Activated B cell treated with CpG ODN at 0.5 μM for 24 hours (primary cell): ENCODE measurements around the gene CERCAM. TPM values are rescaled to one million over a fixed set of nuclear protein-coding genes. Genes with fewer than 3 reads are reported as not detected.

Experiments used
- ATAC-seq: fragments of 200-7000 bp; cut with Tn5 transposase; one replicate; pipeline ENCODE4 v1.10.0; 2021; ENCODE audit warnings: low read depth, mild to moderate bottlenecking, moderate library complexity
- CTCF ChIA-PET: fragments of 350-600 bp; sonication (Branson Sonifier 250); formaldehyde crosslinking; loops from one replicate; lab custom pipeline; 2021; ENCODE audit warnings: antibody characterized with exemption; lab: Charles Lee
- POLR2A ChIA-PET: fragments of 350-600 bp; sonication (Branson Sonifier 250); formaldehyde crosslinking; loops from one replicate; lab custom pipeline; 2021; ENCODE audit warnings: antibody characterized with exemption; lab: Charles Lee
- DNase-seq: peaks from one replicate; pipeline ENCODE4 v3.0.0; 2022
- H3K27ac Mint-ChIP-seq: one replicate; pipeline ENCODE4 v1.8.0; 2020; ENCODE audit warnings: mixed read lengths
- H3K27me3 Mint-ChIP-seq: one replicate; pipeline ENCODE4 v1.8.0; 2021; ENCODE audit warnings: mixed read lengths
- H3K36me3 Mint-ChIP-seq: one replicate; pipeline ENCODE4 v1.8.0; 2021; ENCODE audit warnings: low read depth, mixed read lengths
- H3K4me1 Mint-ChIP-seq: one replicate; pipeline ENCODE4 v1.8.0; 2021; ENCODE audit warnings: mixed read lengths
- H3K4me3 Mint-ChIP-seq: one replicate; pipeline ENCODE4 v1.8.0; 2020; ENCODE audit warnings: mild to moderate bottlenecking, mixed read lengths
- H3K9me3 Mint-ChIP-seq: one replicate; pipeline ENCODE4 v1.8.0; 2020; ENCODE audit warnings: mixed read lengths
- intact Hi-C: fragments of 100-400 bp; cut with micrococcal nuclease; formaldehyde crosslinking; loops from one replicate; pipeline ENCODE4 v1.15.1; 2024
- total RNA-seq: library from RNA; stranded (reverse); gene quantifications from 2 replicates; pipeline ENCODE4 v1.2.3, GENCODE V29; 2022
- TF ChIP-seq, protein P1 (sequence below): fragments of 200-600 bp; IDR thresholded peaks from one replicate; pipeline ENCODE4 v1.8.0; 2022; ENCODE audit warnings: antibody characterized with exemption, mild to moderate bottlenecking

CERCAM gene
- total RNA-seq, 1 donor from 2014 or later: 1.7 TPM

DNA sequence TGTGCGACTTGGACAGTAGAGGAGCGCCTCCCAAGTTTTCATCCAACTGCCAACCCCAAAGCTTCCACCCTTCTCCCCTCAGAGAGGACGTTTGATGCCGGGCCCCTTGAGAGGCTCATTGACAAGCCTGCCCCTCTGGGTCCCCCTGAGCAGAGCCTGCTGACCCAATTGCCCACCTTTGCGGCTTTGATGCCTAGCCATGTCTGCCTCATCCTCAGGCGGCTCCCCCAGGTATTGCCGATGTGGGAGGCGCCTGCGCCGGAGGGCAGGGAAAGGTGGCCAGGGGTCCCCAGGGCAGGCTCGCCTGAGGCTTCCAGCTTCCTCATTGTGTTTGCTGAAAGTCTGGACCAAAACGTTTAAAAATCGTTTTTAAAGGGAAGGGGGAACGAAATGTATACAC is 36.5 kb downstream of the CERCAM start:
- peaks cover 35% of the 10 kb centered on the region for H3K36me3 Mint-ChIP-seq
- intact Hi-C loops: loop anchor here (2.0 to 5.0 kb wide), 2 partner anchors 18 to 180 kb away; partner anchors contain the start of genes GOLGA2 and SWI5
- peaks cover 14% of the 10 kb centered on the region for H3K4me1 Mint-ChIP-seq
- ChIA-PET CTCF (interaction anchor here (0.9 kb wide), 1 partner anchor 19 kb away, joined by 5 read pairs; no protein-coding TSS in a partner anchor), POLR2A (interaction anchor here (0.6 kb wide), 1 partner anchor 166 kb away, joined by 4 read pairs; no protein-coding TSS in a partner anchor)
- H3K9me3 Mint-ChIP-seq: no peaks in the 10 kb centered on the region
- ATAC-seq (no peak), DNase-seq (no peak)
- H3K4me3 Mint-ChIP-seq: peak overlapping the region; percentile 88
- no peaks in the 10 kb centered on the region for H3K27me3 Mint-ChIP-seq
- peak overlapping the region; percentile 83 for H3K27ac Mint-ChIP-seq
- TF ChIP-seq, protein P1, sequence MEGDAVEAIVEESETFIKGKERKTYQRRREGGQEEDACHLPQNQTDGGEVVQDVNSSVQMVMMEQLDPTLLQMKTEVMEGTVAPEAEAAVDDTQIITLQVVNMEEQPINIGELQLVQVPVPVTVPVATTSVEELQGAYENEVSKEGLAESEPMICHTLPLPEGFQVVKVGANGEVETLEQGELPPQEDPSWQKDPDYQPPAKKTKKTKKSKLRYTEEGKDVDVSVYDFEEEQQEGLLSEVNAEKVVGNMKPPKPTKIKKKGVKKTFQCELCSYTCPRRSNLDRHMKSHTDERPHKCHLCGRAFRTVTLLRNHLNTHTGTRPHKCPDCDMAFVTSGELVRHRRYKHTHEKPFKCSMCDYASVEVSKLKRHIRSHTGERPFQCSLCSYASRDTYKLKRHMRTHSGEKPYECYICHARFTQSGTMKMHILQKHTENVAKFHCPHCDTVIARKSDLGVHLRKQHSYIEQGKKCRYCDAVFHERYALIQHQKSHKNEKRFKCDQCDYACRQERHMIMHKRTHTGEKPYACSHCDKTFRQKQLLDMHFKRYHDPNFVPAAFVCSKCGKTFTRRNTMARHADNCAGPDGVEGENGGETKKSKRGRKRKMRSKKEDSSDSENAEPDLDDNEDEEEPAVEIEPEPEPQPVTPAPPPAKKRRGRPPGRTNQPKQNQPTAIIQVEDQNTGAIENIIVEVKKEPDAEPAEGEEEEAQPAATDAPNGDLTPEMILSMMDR: no peak

DNA sequence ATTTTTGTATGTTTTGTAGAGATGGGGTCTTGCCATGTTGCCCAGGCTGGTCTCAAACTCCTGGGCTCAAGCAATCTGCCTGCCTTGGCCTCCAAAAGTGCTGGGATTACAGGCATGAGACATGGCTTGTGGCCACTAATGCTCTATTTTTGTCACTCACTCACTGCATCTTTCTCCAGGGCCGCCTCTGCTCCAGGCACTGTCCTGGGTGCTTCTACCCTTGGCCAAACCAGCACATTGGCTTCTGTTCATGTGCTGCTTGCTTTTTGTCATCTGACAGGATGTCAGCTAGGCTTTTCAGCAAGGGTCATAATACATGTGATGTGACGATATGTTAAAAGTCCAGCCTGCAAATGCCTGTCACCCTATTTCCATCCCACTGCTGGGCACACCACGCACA is 38.4 kb downstream of the CERCAM start:
- POLR2A ChIA-PET: interaction anchor here (1.6 kb wide), 1 partner anchor 12 kb away, joined by 3 read pairs; no protein-coding TSS in a partner anchor
- CTCF ChIA-PET: interaction anchor here (0.8 kb wide), 1 partner anchor 20 kb away, joined by 3 read pairs; no protein-coding TSS in a partner anchor
- no peak overlapping the region for H3K27ac Mint-ChIP-seq
- H3K36me3 Mint-ChIP-seq: peaks cover 47% of the 10 kb centered on the region
- H3K4me3 Mint-ChIP-seq: peak overlapping the region; percentile 44
- H3K4me1 Mint-ChIP-seq: peaks cover 14% of the 10 kb centered on the region
- TF ChIP-seq, protein P1: no peak
- no peaks in the 10 kb centered on the region for H3K27me3 Mint-ChIP-seq
- no peaks in the 10 kb centered on the region for H3K9me3 Mint-ChIP-seq
- intact Hi-C loops: loop anchor here (5.0 kb wide), 1 partner anchor 182 kb away; the partner anchor contains the start of genes GOLGA2 and SWI5
- DNase-seq: no peak
- ATAC-seq: no peak

DNA sequence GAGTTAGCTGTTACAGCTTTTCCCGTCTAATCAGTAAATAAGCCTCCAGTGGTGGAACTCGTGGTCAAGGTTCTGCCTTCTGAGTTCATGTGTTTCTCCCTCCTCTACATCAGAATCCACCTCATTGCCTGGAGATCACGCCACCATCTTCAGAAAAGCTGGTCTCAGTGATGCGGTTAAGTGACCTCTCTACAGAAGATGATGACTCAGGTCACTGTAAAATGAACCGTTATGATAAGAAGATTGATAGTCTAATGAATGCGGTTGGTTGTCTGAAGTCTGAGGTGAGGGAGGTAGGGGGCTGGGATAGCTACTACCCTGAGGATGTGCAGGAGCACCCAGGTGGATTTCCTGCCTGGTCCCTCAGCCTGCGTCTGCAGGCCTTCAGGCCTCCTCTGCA is 48.4 kb downstream of the CERCAM start:
- POLR2A ChIA-PET: no interaction called here

DNA sequence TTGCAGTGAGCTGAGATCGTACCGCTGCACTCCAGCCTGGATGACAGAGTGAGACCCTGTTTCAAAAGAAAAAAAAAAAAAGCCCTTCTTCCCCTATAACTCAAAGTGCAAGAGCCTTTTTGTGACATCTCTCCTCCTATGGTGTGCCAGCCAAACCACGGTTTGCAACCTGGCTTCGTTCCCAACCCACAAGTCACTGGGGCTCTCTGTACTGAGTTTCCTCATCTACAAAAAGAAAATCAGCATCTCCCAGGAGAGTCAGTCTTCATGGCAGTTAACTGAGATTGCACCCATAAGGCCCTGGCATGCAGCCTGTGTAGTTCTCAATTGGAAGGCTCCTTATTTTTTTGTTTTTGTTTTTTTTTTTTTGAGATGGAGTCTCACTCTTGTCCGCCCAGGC is 49.9 kb downstream of the CERCAM start:
- H3K36me3 Mint-ChIP-seq: peaks cover 51% of the 10 kb centered on the region
- no peak for DNase-seq

More for the DNA sequence above, 48.4 kb downstream of the CERCAM start:
- ATAC-seq: no peak
- CTCF ChIA-PET: no interaction called here
- TF ChIP-seq, protein P1: no peak
- intact Hi-C loops: no loop called here
- Mint-ChIP-seq H3K9me3 (no peaks in the 10 kb centered on the region), H3K4me1 (no peaks in the 10 kb centered on the region), H3K27me3 (no peaks in the 10 kb centered on the region), H3K36me3 (peaks cover 38% of the 10 kb centered on the region), H3K27ac (no peak overlapping the region), H3K4me3 (no peak overlapping the region)
- no peak for DNase-seq

DNA sequence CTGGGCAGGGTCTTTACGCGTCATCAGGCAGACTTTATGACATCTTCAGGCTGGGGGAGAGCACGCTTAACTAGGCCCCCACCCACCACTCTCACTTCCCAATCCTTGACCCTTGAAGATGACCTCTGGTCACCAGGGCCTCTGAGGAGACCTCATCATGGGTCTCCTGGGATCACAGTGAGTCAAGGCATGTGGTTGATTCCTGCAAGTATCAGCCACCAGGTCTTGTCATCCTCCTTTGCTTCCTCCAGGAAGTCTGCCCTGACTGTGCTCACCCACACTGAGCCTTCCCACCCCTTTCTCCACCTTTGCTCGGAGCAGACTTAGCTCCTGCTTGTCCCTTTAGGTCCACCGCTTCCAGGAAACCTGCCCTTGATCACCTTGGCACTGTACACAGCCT is 52.4 kb downstream of the CERCAM start:
- POLR2A ChIA-PET: interaction anchor here (0.6 kb wide), 1 partner anchor 32 kb away, joined by 8 read pairs; no protein-coding TSS in a partner anchor
- no peak overlapping the region for H3K27ac Mint-ChIP-seq
- ATAC-seq: no peak
- DNase-seq: no peak
- peaks cover 57% of the 10 kb centered on the region for H3K36me3 Mint-ChIP-seq
- no peaks in the 10 kb centered on the region for H3K27me3 Mint-ChIP-seq
- no peaks in the 10 kb centered on the region for H3K4me1 Mint-ChIP-seq
- H3K9me3 Mint-ChIP-seq: no peaks in the 10 kb centered on the region
- intact Hi-C loops: no loop called here
- H3K4me3 Mint-ChIP-seq: no peak overlapping the region
- CTCF ChIA-PET: no interaction called here
- TF ChIP-seq, protein P1: no peak

More for the DNA sequence above, 49.9 kb downstream of the CERCAM start:
- intact Hi-C loops: no loop called here
- Mint-ChIP-seq H3K27ac (no peak overlapping the region), H3K27me3 (no peaks in the 10 kb centered on the region), H3K4me3 (no peak overlapping the region), H3K9me3 (no peaks in the 10 kb centered on the region), H3K4me1 (no peaks in the 10 kb centered on the region)
- ChIA-PET POLR2A (interaction anchor here (1.5 kb wide), 1 partner anchor 12 kb away, joined by 3 read pairs; no protein-coding TSS in a partner anchor), CTCF (no interaction called here)
- TF ChIP-seq, protein P1: no peak
- ATAC-seq: no peak
